ENCODE data around the gene CCDC57.

- TF ChIP-seq, protein P1, sequence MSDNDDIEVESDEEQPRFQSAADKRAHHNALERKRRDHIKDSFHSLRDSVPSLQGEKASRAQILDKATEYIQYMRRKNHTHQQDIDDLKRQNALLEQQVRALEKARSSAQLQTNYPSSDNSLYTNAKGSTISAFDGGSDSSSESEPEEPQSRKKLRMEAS (IDR thresholded peaks at IDR 0.05) = no peak
- TF ChIP-seq, protein P2, sequence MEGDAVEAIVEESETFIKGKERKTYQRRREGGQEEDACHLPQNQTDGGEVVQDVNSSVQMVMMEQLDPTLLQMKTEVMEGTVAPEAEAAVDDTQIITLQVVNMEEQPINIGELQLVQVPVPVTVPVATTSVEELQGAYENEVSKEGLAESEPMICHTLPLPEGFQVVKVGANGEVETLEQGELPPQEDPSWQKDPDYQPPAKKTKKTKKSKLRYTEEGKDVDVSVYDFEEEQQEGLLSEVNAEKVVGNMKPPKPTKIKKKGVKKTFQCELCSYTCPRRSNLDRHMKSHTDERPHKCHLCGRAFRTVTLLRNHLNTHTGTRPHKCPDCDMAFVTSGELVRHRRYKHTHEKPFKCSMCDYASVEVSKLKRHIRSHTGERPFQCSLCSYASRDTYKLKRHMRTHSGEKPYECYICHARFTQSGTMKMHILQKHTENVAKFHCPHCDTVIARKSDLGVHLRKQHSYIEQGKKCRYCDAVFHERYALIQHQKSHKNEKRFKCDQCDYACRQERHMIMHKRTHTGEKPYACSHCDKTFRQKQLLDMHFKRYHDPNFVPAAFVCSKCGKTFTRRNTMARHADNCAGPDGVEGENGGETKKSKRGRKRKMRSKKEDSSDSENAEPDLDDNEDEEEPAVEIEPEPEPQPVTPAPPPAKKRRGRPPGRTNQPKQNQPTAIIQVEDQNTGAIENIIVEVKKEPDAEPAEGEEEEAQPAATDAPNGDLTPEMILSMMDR (IDR thresholded peaks at IDR 0.05; ENCODE audit: low read depth, low read length, missing input control) = no peak
- no peak for TF ChIP-seq JUND (IDR thresholded peaks at IDR 0.05)
Measured at GRCh38 chr17:82058230-82058854, 154.3 kb downstream of the CCDC57 start.

Data from liver (tissue), 3 donors.